ENCODE results near the gene ATP9A. TPM values are rescaled to one million over a fixed set of nuclear protein-coding genes. Genes with fewer than 3 reads are reported as not detected.

ATP9A gene
- total RNA-seq, 1 experiment from 2014 or later, result 16.8 TPM

GRCh38 chr20:51578145-51578459 is 190.1 kb downstream of the ATP9A start (continued):
- TF ChIP-seq ZNF274 (IDR thresholded peaks at IDR 0.05; ENCODE audit: low read depth, low read length), result no peak
- TF ChIP-seq SRF (IDR thresholded peaks at IDR 0.05; ENCODE audit: low read depth), result no peak
- no peak for TF ChIP-seq SIN3A (IDR thresholded peaks at IDR 0.05; ENCODE audit: low read depth)

DNA sequence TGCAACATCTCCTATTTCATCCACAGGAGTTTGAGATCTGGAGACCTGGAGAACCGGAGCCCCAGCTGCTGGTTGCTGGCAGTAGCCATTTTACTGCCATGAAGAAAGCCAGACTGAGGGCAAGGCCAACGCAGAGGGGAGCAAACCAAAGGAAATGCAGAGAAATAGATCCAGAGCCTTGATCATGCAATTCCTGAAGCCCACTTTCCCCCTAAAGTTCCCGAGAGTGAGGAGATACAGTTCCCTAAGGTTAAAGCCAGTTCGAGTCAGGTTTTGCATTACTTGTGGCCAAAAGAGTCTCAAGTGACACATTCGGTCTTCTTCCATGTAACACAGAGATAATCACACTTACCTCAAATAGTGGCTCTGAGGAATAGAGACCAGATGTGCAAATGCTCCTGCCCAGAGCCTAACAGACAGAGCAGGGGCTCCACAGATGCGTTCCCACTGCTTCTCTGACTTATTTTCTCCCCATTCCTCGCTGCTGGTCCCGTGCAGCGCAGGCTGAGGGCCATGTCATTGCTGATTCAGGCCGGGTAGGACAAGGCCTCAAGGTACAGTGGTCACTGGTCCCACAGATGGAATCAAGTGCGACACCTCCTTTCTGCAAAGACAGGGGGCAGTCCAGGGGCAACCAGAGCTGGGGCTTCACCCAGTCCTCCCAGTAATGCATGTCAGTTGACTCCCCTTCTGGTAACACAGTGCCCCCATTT is 190.6 kb downstream of the ATP9A start:
- Histone ChIP-seq H3K4me3 (replicated peaks in 1 of 2; ENCODE audit: low read depth in 1 of 2, low read length in 2 of 2) (no peak overlapping the region), H2AFZ (ENCODE audit: low read depth, low read length, poor library complexity, severe bottlenecking) (no peak overlapping the region), H3K27ac (ENCODE audit: low read depth, low read length) (no peak overlapping the region), H3K36me3 (ENCODE audit: control insufficient read depth in 1 of 2, insufficient read depth in 2 of 2, low read length in 2 of 2) (no peaks in the 10 kb centered on the region), H3K27me3 (ENCODE audit: insufficient read depth, low read length) (no peaks in the 10 kb centered on the region), H3K79me2 (ENCODE audit: insufficient read depth, low read length) (no peaks in the 10 kb centered on the region), H3K9me3 (ENCODE audit: control insufficient read depth in 1 of 2, insufficient read depth in 1 of 2, low read depth in 1 of 2, low read length in 2 of 2) (no peaks in the 10 kb centered on the region; a peak in 1 of 4 replicates), H3K4me1 (ENCODE audit: control insufficient read depth in 1 of 2, insufficient read depth in 2 of 2, low read length in 2 of 2) (no peaks in the 10 kb centered on the region), H3K9ac (ENCODE audit: low read length) (no peak overlapping the region), H4K20me1 (ENCODE audit: insufficient read depth) (no peaks in the 10 kb centered on the region), H3K9me2 (ENCODE audit: insufficient read depth) (no peaks in the 10 kb centered on the region), H3K4me2 (ENCODE audit: low read length) (no peak overlapping the region)
- no TSS peak for BruUV-seq (replicated peaks)
- ChIA-PET RAD21 (ENCODE audit: low non-redundant PET in 1 of 2, low total read pairs in 2 of 2, uncharacterized antibody in 2 of 2, unreplicated experiment in 2 of 2) (no interaction called here), CTCF (interaction anchor here (1.2 kb wide), 1 partner anchor 9 kb away, joined by 3 read pairs; no protein-coding TSS in a partner anchor), POLR2A (no interaction called here)
- intact Hi-C loops (cut with micrococcal nuclease), result no loop called here
- TF ChIP-seq, protein P1, sequence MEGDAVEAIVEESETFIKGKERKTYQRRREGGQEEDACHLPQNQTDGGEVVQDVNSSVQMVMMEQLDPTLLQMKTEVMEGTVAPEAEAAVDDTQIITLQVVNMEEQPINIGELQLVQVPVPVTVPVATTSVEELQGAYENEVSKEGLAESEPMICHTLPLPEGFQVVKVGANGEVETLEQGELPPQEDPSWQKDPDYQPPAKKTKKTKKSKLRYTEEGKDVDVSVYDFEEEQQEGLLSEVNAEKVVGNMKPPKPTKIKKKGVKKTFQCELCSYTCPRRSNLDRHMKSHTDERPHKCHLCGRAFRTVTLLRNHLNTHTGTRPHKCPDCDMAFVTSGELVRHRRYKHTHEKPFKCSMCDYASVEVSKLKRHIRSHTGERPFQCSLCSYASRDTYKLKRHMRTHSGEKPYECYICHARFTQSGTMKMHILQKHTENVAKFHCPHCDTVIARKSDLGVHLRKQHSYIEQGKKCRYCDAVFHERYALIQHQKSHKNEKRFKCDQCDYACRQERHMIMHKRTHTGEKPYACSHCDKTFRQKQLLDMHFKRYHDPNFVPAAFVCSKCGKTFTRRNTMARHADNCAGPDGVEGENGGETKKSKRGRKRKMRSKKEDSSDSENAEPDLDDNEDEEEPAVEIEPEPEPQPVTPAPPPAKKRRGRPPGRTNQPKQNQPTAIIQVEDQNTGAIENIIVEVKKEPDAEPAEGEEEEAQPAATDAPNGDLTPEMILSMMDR (IDR thresholded peaks at IDR 0.05 in 2 of 3, conservative IDR thresholded peaks at IDR 0.05 in 1 of 3; ENCODE audit: borderline replicate concordance in 1 of 3, insufficient read depth in 1 of 3, low read depth in 2 of 3, low read length in 2 of 3), result peak in 2 of 3 experiments; percentile 37 to 40; a peak in 4 of 6 replicates
- TF ChIP-seq SIN3A (IDR thresholded peaks at IDR 0.05; ENCODE audit: low read depth) (no peak), EZH2phosphoT487 (IDR thresholded peaks at IDR 0.05; ENCODE audit: borderline replicate concordance) (no peak)
- ATAC-seq (peak; percentile 52), DNase-seq (ENCODE audit: low read depth, low spot score) (no peak)

Data from HCT116 (cell line).